Upper lobe of left lung (tissue), 6 donors: ENCODE data around the gene CACNA1H. TPM values are rescaled to one million over a fixed set of nuclear protein-coding genes. Genes with fewer than 3 reads are reported as not detected.

Source experiments
- ATAC-seq, 2 donors: fragments of 200-7000 bp; cut with Tn5 transposase; one replicate each; pipeline ENCODE4 v1.9.1; 2022; ENCODE audit warnings: mild to moderate bottlenecking in 2 of 2, moderate library complexity in 2 of 2; ENCODE audit not compliant: low FRiP score in 2 of 2
- DNase-seq, 2 donors: peaks; one replicate each; pipeline ENCODE4 v3.0.0-alpha.2; 2019 to 2020
- H3K27ac ChIP-seq, 4 donors: fragments of 200-600 bp; sonication (generic); one replicate each; pipeline ENCODE4 v1.5.1; 2016 to 2019
- H3K27me3 ChIP-seq, 4 donors: fragments of 200-600 bp; sonication (generic); one replicate each; pipeline ENCODE4 v1.5.1; 2017 to 2019
- H3K36me3 ChIP-seq, 4 donors: fragments of 200-600 bp; sonication (generic); one replicate each; pipeline ENCODE4 v1.5.1; 2016 to 2019
- H3K4me1 ChIP-seq, 4 donors: fragments of 200-600 bp; sonication (generic); one replicate each; pipeline ENCODE4 v1.5.1; 2018 to 2019
- H3K4me3 ChIP-seq, 4 donors: fragments of 200-600 bp; sonication (generic); one replicate each; pipeline ENCODE4 v1.5.1; 2017 to 2019; ENCODE audit warnings: mild to moderate bottlenecking in 2 of 4, moderate library complexity in 1 of 4
- H3K9me3 ChIP-seq, 4 donors: fragments of 200-600 bp; sonication (generic); one replicate each; pipeline ENCODE4 v1.5.1; 2018 to 2019
- EP300 ChIP-seq, 4 donors: sonication (generic); formaldehyde crosslinking; IDR thresholded peaks; one replicate each; pipeline ENCODE4 v1.5.1; 2017; ENCODE audit warnings: antibody characterized with exemption in 4 of 4, control low read depth in 2 of 4
- POLR2A ChIP-seq, 4 donors: fragments of 450-650 bp; IDR thresholded peaks; one replicate each; pipeline ENCODE4 v1.5.1; 2016 to 2017; ENCODE audit warnings: antibody characterized with exemption in 4 of 4, mild to moderate bottlenecking in 2 of 4
- POLR2AphosphoS5 ChIP-seq, 2 donors: sonication (generic); formaldehyde crosslinking; IDR thresholded peaks; one replicate each; pipeline ENCODE4 v1.5.1; 2017; ENCODE audit warnings: antibody characterized with exemption in 2 of 2
- WGBS, 2 donors: methylation state at CpG; one replicate each; pipeline ENCODE4 v1.1.5; 2017 to 2018; 5-methylcytosine and 5-hydroxymethylcytosine counted together
- total RNA-seq, 6 donors: library from RNA; depleted of rRNA in 4 of 6; stranded (reverse); fragments of >200 nt in 4 of 6; gene quantifications; one replicate each; pipeline versions ENCODE4 v1.1.0 to v1.2.1, GENCODE V29; 2016 to 2021
- TF ChIP-seq, protein P1 (sequence below), 6 experiments: fragments of 450-650 bp in 4 of 6; fragments of 200-600 bp in 2 of 6; sonication (generic) in 2 of 6; IDR thresholded peaks; one replicate each; pipeline ENCODE4 v1.5.1; 2016 to 2019; ENCODE audit warnings: antibody characterized with exemption in 6 of 6
- donor health status: DM: no; HTN: no; CAD: no; lungs with moderate emphysema.
- donor health status: DM: no; HTN: yes; CAD: no; lungs with severe emphysema.

The CACNA1H gene
- total RNA-seq, 6 donors from 2014 or later: 6.4 to 46.1 (median 9.3) TPM

DNA sequence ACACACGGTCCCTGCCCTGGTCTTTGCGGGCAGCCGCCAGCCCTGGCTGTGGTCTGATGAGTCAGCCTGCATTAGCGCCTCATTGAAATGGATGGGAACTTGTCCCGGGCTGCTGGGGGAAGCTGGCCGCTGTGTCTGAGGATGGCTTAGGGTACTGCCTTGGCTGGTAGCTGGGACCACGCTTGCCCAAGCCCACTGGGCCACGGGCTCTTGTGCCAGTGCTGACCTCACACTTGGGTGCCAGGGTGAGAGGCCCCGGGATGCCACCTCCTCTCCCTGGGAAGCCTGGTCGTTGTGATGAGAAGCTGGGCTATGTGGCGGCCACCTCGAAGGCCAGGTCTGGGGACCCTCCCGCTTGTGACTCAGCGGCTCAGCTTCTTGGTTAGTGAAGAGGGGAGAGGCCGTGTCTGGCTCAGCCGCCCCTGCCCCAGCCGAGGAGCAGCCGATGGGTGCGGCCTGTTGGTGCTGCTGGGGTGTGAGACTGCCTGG lies 10.7 kb downstream of the CACNA1H start:
- Histone ChIP-seq H3K27ac (no peak overlapping the region), H3K27me3 (peaks cover 0 to 17% (median under 1%) of the 10 kb centered on the region in 4 donors), H3K36me3 (no peaks in the 10 kb centered on the region), H3K4me3 (no peak overlapping the region), H3K9me3 (no peaks in the 10 kb centered on the region), H3K4me1 (peaks cover 7 to 22% (median 12%) of the 10 kb centered on the region in 4 donors)
- 70 to 84% methylated on average over 10 to 19 of the region's 19 CpGs for WGBS, 2 donors
- DNase-seq (peak in 1 of 2 donors; percentile 69), ATAC-seq (no peak)
- TF ChIP-seq EP300 (IDR thresholded peaks at IDR 0.05) (no peak), POLR2A (IDR thresholded peaks at IDR 0.05) (no peak), POLR2AphosphoS5 (IDR thresholded peaks at IDR 0.05) (no peak)
- TF ChIP-seq, protein P1, sequence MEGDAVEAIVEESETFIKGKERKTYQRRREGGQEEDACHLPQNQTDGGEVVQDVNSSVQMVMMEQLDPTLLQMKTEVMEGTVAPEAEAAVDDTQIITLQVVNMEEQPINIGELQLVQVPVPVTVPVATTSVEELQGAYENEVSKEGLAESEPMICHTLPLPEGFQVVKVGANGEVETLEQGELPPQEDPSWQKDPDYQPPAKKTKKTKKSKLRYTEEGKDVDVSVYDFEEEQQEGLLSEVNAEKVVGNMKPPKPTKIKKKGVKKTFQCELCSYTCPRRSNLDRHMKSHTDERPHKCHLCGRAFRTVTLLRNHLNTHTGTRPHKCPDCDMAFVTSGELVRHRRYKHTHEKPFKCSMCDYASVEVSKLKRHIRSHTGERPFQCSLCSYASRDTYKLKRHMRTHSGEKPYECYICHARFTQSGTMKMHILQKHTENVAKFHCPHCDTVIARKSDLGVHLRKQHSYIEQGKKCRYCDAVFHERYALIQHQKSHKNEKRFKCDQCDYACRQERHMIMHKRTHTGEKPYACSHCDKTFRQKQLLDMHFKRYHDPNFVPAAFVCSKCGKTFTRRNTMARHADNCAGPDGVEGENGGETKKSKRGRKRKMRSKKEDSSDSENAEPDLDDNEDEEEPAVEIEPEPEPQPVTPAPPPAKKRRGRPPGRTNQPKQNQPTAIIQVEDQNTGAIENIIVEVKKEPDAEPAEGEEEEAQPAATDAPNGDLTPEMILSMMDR (IDR thresholded peaks at IDR 0.05): no peak

DNA sequence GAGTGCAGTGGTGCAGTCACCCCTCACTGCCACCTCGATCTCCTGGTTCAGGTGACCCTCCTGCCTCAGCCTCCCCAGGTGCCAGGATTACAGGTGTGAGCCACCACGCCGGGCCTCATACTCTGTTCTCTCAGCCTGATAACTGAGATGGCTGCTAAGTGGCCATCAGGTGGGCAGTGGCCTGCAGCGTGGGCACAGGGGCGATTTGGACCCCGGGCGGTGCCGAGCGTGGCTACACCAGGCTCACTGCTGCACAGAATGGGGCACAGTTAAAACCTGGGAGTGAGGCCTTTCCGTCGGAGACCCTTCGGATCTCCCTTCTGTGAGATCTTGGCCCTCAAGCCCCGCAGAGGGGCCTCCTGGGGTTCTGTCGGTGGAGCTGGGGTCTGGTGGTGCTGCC lies 11.5 kb downstream of the CACNA1H start:
- WGBS, 2 donors: 72 to 86% methylated on average over 3 to 14 of the region's 14 CpGs

DNA sequence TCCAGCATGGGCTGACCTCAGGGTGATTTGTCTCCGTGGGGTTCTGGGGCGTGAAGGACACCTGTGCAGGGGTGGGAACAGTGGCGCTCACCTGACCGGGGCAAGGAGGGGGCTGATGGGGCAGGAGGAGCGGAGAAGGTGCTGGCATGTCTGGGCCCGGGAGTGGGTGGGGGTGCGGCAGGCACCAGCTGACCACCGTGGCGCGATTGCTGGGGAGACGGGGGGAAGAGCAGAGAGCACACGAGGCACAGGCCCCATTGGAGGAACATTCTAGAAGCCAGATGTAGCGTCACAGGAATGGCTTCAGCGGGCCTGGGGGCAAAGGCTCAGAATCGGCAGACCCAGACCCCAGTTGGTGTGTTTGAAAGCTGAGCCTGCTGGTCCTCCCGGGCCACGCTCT lies 12.1 kb downstream of the CACNA1H start:
- no peak for DNase-seq
- peaks cover 0 to 4% (median 0%) of the 10 kb centered on the region in 4 donors for H3K27me3 ChIP-seq
- H3K36me3 ChIP-seq: no peaks in the 10 kb centered on the region
- TF ChIP-seq POLR2A (IDR thresholded peaks at IDR 0.05) (no peak), EP300 (IDR thresholded peaks at IDR 0.05) (no peak), POLR2AphosphoS5 (IDR thresholded peaks at IDR 0.05) (no peak)
- TF ChIP-seq, protein P1 (IDR thresholded peaks at IDR 0.05): no peak
- no peak for ATAC-seq
- no peak overlapping the region for H3K27ac ChIP-seq
- no peak overlapping the region for H3K4me3 ChIP-seq
- peaks cover 7 to 10% (median 9%) of the 10 kb centered on the region in 4 donors for H3K4me1 ChIP-seq
- WGBS, 2 donors: 87 to 89% methylated on average over 15 to 17 of the region's 17 CpGs
- no peaks in the 10 kb centered on the region for H3K9me3 ChIP-seq

More for the DNA sequence above, 11.5 kb downstream of the CACNA1H start:
- Histone ChIP-seq H3K9me3 (no peaks in the 10 kb centered on the region), H3K4me1 (peaks cover 7 to 16% (median 12%) of the 10 kb centered on the region in 4 donors), H3K27me3 (peaks cover 0 to 10% (median 0%) of the 10 kb centered on the region in 4 donors), H3K27ac (no peak overlapping the region), H3K36me3 (no peaks in the 10 kb centered on the region), H3K4me3 (no peak overlapping the region)
- ATAC-seq (no peak), DNase-seq (peak in 1 of 2 donors; percentile 55)
- TF ChIP-seq POLR2A (IDR thresholded peaks at IDR 0.05): no peak
- TF ChIP-seq, protein P1 (IDR thresholded peaks at IDR 0.05): no peak

DNA sequence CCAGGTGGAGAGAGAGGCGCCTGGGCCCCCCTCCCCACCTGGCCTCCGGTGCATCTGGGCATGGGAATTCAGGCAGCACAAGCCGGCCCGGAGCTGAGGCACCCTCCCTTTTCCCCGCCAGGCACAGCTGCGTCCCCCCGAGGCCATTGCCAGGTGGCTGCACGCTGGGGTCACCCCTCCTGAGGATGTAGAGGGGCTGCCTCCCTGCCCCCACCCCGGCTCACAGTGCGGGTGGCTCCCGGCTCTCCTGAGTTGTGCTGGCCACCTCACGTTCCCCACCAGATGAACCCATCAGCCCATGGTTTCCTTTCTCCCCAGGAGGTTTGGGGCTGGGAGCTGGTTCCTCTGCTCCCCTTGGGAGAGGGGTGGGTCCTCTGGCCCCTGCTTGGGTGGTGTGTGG lies 12.6 kb downstream of the CACNA1H start:
- Histone ChIP-seq H3K27me3 (no peaks in the 10 kb centered on the region), H3K9me3 (no peaks in the 10 kb centered on the region), H3K36me3 (no peaks in the 10 kb centered on the region), H3K27ac (no peak overlapping the region), H3K4me3 (no peak overlapping the region), H3K4me1 (peaks cover 3 to 5% (median 4%) of the 10 kb centered on the region in 4 donors)
- DNase-seq (no peak), ATAC-seq (no peak)
- TF ChIP-seq, protein P1 (IDR thresholded peaks at IDR 0.05): no peak
- no peak for TF ChIP-seq POLR2AphosphoS5 (IDR thresholded peaks at IDR 0.05)
- TF ChIP-seq POLR2A (IDR thresholded peaks at IDR 0.05): no peak
- TF ChIP-seq EP300 (IDR thresholded peaks at IDR 0.05): no peak
- WGBS, 2 donors: 80 to 90% methylated on average over 5 to 10 of the region's 12 CpGs
